Measurements from ENCODE around the gene SPATA2. TPM values are rescaled to one million over a fixed set of nuclear protein-coding genes. Genes with fewer than 3 reads are reported as not detected.

Gene SPATA2
- total RNA-seq, 1 donor: 3.3 TPM

GRCh38 chr20:49894073-49894470, 21.3 kb downstream of the SPATA2 start:
- peak overlapping the region; percentile 68 for H3K4me3 ChIP-seq (ENCODE audit: insufficient read depth, low read length)
- peak overlapping the region; percentile 91 for H3K4me2 ChIP-seq (ENCODE audit: insufficient read depth, low read length)

GRCh38 chr20:49893242-49894072, 21.9 kb downstream of the SPATA2 start:
- peak overlapping the region; percentile 37 for H2AFZ ChIP-seq (ENCODE audit: low read length)
- peaks cover 22% of the 10 kb centered on the region for H3K4me1 ChIP-seq (ENCODE audit: insufficient read depth, low read length)
- H3K36me3 ChIP-seq (ENCODE audit: insufficient read depth, low read length): no peaks in the 10 kb centered on the region
- no peaks in the 10 kb centered on the region for H3K9me3 ChIP-seq (ENCODE audit: low read depth, low read length)
- peak overlapping the region; percentile 68 for H3K4me3 ChIP-seq (ENCODE audit: insufficient read depth, low read length)
- H3K27me3 ChIP-seq (ENCODE audit: insufficient read depth, low read length): no peaks in the 10 kb centered on the region
- H3K27ac ChIP-seq (ENCODE audit: low read depth, low read length): peak overlapping the region; percentile 45
- peak overlapping the region; percentile 91 for H3K4me2 ChIP-seq (ENCODE audit: insufficient read depth, low read length)
- TF ChIP-seq CTCF (IDR thresholded peaks at IDR 0.05; ENCODE audit: extremely low read depth, low read depth, low read length): no peak
- H3K79me2 ChIP-seq (ENCODE audit: insufficient read depth, low read length): peaks cover 2% of the 10 kb centered on the region
- peaks cover 6% of the 10 kb centered on the region for H4K20me1 ChIP-seq (ENCODE audit: insufficient read depth, low read length)
- peak; percentile 94 for DNase-seq (ENCODE audit: insufficient read length, low spot score, missing footprints)

More at GRCh38 chr20:49894073-49894470, 21.3 kb downstream of the SPATA2 start:
- Histone ChIP-seq H3K27me3 (ENCODE audit: insufficient read depth, low read length) (no peaks in the 10 kb centered on the region), H3K79me2 (ENCODE audit: insufficient read depth, low read length) (peaks cover 2% of the 10 kb centered on the region), H3K36me3 (ENCODE audit: insufficient read depth, low read length) (no peaks in the 10 kb centered on the region), H3K9me3 (ENCODE audit: low read depth, low read length) (no peaks in the 10 kb centered on the region), H3K4me1 (ENCODE audit: insufficient read depth, low read length) (peaks cover 22% of the 10 kb centered on the region), H4K20me1 (ENCODE audit: insufficient read depth, low read length) (peaks cover 3% of the 10 kb centered on the region), H3K27ac (ENCODE audit: low read depth, low read length) (peak overlapping the region; percentile 45), H2AFZ (ENCODE audit: low read length) (peak overlapping the region; percentile 37)
- TF ChIP-seq CTCF (IDR thresholded peaks at IDR 0.05; ENCODE audit: extremely low read depth, low read depth, low read length): no peak
- peak; percentile 86 for DNase-seq (ENCODE audit: insufficient read length, low spot score, missing footprints)

DNA sequence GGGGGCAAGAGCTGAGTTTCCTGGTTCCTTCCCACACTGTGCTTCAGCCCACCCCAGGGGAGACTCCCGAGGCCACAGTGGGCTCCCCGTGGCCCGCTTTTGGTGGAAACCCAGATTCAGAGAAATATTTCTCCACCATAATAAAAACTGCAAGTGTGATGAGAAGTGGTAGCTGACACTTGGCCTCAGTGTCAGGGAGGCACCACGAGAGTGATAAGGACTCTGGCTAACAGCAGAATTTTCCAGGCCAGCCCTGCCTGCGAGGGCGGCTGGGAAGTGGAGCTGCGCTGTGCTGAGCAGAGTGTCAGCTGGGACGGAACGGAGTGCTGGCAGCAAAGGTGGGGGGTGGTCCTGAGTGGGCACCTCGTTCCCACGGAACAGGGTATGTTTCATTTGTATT, 22.5 kb downstream of the SPATA2 start:
- Histone ChIP-seq H3K4me2 (ENCODE audit: insufficient read depth, low read length) (peak overlapping the region; percentile 36), H4K20me1 (ENCODE audit: insufficient read depth, low read length) (peaks cover 6% of the 10 kb centered on the region)

More for the DNA sequence above, 22.5 kb downstream of the SPATA2 start:
- H3K9me3 ChIP-seq (ENCODE audit: low read depth, low read length): no peaks in the 10 kb centered on the region
- H3K36me3 ChIP-seq (ENCODE audit: insufficient read depth, low read length): no peaks in the 10 kb centered on the region
- H2AFZ ChIP-seq (ENCODE audit: low read length): no peak overlapping the region
- peak overlapping the region; percentile 45 for H3K27ac ChIP-seq (ENCODE audit: low read depth, low read length)
- TF ChIP-seq CTCF (IDR thresholded peaks at IDR 0.05; ENCODE audit: extremely low read depth, low read depth, low read length): no peak
- H3K4me1 ChIP-seq (ENCODE audit: insufficient read depth, low read length): peaks cover 29% of the 10 kb centered on the region
- H3K79me2 ChIP-seq (ENCODE audit: insufficient read depth, low read length): peaks cover 2% of the 10 kb centered on the region
- no peaks in the 10 kb centered on the region for H3K27me3 ChIP-seq (ENCODE audit: insufficient read depth, low read length)
- no peak for DNase-seq (ENCODE audit: insufficient read length, low spot score, missing footprints)
- H3K4me3 ChIP-seq (ENCODE audit: insufficient read depth, low read length): no peak overlapping the region

All from osteoblast (primary cell).